Inflammatory macrophage (primary cell): Measurements from ENCODE around the gene PSMD12.
"Not testable (repeated sequence)": the region's sequence is repeated elsewhere in the genome, so short reads cannot be mapped to it uniquely, and the experiment has no call there.

ENCODE experiments used
- DNase-seq, 2 donors: peaks; one replicate each; pipeline ENCODE4 v3.0.0-alpha.2; 2020 to 2022

Gene PSMD12

GRCh38 chr17:67305446-67306235 lies 60.7 kb downstream of the PSMD12 start:
- DNase-seq = not testable (repeated sequence)

GRCh38 chr17:67297454-67297960 lies 68.9 kb downstream of the PSMD12 start:
- DNase-seq = no peak

GRCh38 chr17:67294451-67295199 lies 71.8 kb downstream of the PSMD12 start:
- no peak for DNase-seq

- DNase-seq = peak; percentile 66 to 79
These were observed 72.8 kb downstream of the PSMD12 start for GRCh38 chr17:67293251-67294203.

GRCh38 chr17:67290711-67291291 lies 75.6 kb downstream of the PSMD12 start:
- DNase-seq = no peak

- no peak for DNase-seq
These were observed 76.1 kb downstream of the PSMD12 start for GRCh38 chr17:67290244-67290643.

- DNase-seq = peak in 1 of 2 donors; percentile 36
These were observed 77.0 kb downstream of the PSMD12 start for GRCh38 chr17:67289181-67289876.
